ENCODE measurements around the gene TNFRSF6B. TPM values are rescaled to one million over a fixed set of nuclear protein-coding genes. Genes with fewer than 3 reads are reported as not detected.
A peak's percentile ranks its signal among the peaks of the same experiment; 100 is the strongest.

The TNFRSF6B gene
- total RNA-seq, 5 donors from 2014 or later (not counting 1 experiment from before 2014, with no cell fraction given), result 0.37 to 1.5 (median 0.91) TPM; not detected in 1

DNA sequence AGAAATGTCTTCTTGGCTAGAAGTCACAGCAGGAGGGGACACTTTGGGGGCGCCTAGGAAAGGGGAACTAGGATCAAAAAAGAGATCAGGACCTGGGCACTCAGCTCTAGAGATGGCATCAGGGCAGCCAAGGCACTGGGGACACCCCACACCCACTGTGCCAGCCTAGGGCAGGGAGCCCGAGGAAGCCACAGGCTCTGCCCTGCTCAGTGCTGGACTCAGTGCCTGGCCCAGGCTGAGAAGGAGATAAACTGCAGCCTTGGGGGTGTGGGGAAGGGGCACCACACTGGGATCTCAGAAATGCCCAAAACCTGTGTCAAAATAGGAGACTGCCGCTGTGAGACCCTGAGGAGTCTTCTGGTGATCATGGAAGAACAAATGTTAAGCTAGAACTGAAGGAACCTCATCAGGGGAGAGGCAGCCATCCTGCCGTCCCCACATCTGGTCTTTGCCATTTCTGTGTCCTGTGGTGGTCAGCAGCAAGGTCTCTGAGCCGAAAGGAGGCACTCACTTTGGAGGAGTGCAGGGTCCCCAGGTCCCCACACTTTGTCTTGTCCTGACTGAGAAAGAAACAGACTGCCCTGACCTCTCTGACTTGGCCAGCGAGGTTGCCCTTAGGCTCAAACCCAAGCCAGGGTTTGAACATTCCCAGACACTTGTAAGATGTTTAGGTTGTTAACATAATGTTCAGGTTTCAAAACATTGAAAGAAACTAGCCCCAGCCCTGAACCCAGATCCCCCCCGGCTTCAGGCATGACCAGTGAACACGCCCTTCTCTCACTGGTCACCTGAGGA is 9.0 kb downstream of the TNFRSF6B start:
- H3K4me3 Mint-ChIP-seq, result peak overlapping the region; percentile 34 to 88 (median 43)
- peaks cover 20 to 35% of the 10 kb centered on the region in 2 donors for H3K36me3 ChIP-seq (ENCODE audit: control insufficient read depth in 2 of 2, extremely low read depth in 1 of 2, insufficient read depth in 1 of 2, low read length in 1 of 2)
- ChIA-PET CTCF (interaction anchor here in 1 of 2 donors (0.7 to 1.1 kb wide), 2 partner anchors 73 to 352 kb away, joined by 3 read pairs; no protein-coding TSS in a partner anchor), POLR2A (no interaction called here)
- H3K36me3 Mint-ChIP-seq, result peaks cover 13% of the 10 kb centered on the region
- H3K4me1 ChIP-seq (ENCODE audit: control insufficient read depth in 1 of 2, extremely low read depth in 1 of 2, insufficient read depth in 2 of 2, low read length in 2 of 2), result peaks cover 10 to 59% of the 10 kb centered on the region in 2 experiments
- H3K27ac ChIP-seq (ENCODE audit: low read length), result no peak overlapping the region
- H3K27me3 Mint-ChIP-seq, result no peaks in the 10 kb centered on the region
- WGBS (ENCODE audit: insufficient coverage), result 94% methylated on average over 7 of the region's 8 CpGs
- H3K27me3 ChIP-seq (replicated peaks in 1 of 2; ENCODE audit: control insufficient read depth in 2 of 2, extremely low read depth in 1 of 2, insufficient read depth in 2 of 2, low read length in 1 of 2), result no peaks in the 10 kb centered on the region
- H3K4me3 ChIP-seq (ENCODE audit: control insufficient read depth in 1 of 2, extremely low read depth in 1 of 2, low read length in 1 of 2), result no peak overlapping the region
- peaks cover 24 to 47% (median 30%) of the 10 kb centered on the region in 3 donors for H3K4me1 Mint-ChIP-seq
- H3K9me3 ChIP-seq, result no peaks in the 10 kb centered on the region
- no peak for ATAC-seq (replicated peaks in 1 of 4)
- no peaks in the 10 kb centered on the region for H3K9me3 Mint-ChIP-seq
- no peak for DNase-seq
- H3K27ac Mint-ChIP-seq, result peak overlapping the region in 1 of 2 donors; percentile 28

DNA sequence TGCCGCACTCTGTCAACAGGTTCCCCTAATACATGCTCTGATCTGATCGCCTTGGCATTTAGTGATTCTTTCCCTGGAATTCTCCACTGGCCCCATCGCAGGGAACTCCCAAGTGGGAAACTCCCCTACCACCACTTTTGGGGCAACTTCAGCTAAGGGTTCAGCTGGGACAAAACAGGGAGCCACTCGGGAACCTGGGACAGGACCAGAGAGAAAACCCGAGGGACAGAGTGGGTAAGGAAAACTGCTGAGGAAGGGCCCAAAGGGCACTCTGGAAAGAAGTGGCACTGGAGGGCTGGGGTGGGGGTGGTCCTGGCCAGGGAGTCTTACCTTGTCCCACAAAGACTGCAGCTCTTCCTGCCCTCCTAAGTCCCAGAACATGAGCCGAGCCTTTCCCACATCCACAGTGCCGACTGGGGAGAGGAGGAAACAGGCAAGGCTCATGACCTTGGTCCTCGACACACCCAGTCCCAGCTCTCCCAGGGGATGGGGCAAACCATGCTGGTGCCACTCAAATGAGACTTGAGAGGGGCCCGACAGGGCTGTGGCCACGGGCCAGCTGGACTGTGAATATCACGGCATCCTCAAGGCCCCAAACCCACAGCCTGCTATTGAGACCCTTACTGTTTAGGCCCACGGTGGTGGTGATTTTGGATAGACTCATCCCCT is 9.7 kb downstream of the TNFRSF6B start:
- peaks cover 13 to 56% of the 10 kb centered on the region in 2 experiments for H3K4me1 ChIP-seq (ENCODE audit: control insufficient read depth in 1 of 2, extremely low read depth in 1 of 2, insufficient read depth in 2 of 2, low read length in 2 of 2)
- Mint-ChIP-seq H3K9me3 (no peaks in the 10 kb centered on the region), H3K4me3 (peak overlapping the region; percentile 86 to 88 (median 87)), H3K4me1 (peaks cover 31 to 50% (median 35%) of the 10 kb centered on the region in 3 donors), H3K27me3 (no peaks in the 10 kb centered on the region), H3K36me3 (peaks cover 20% of the 10 kb centered on the region), H3K27ac (peak overlapping the region; percentile 56 to 84)
- H3K27ac ChIP-seq (ENCODE audit: low read length), result peak overlapping the region; percentile 55
- no peak for ATAC-seq (replicated peaks in 1 of 4)
- ChIA-PET POLR2A (no interaction called here), CTCF (interaction anchor here in 1 of 2 donors (0.7 to 1.1 kb wide), 2 partner anchors 74 to 351 kb away, joined by 3 read pairs; no protein-coding TSS in a partner anchor)
- H3K36me3 ChIP-seq (ENCODE audit: control insufficient read depth in 2 of 2, extremely low read depth in 1 of 2, insufficient read depth in 1 of 2, low read length in 1 of 2), result peaks cover 22 to 42% of the 10 kb centered on the region in 2 donors
- no peak overlapping the region for H3K4me3 ChIP-seq (ENCODE audit: control insufficient read depth in 1 of 2, extremely low read depth in 1 of 2, low read length in 1 of 2)
- no peaks in the 10 kb centered on the region for H3K27me3 ChIP-seq (replicated peaks in 1 of 2; ENCODE audit: control insufficient read depth in 2 of 2, extremely low read depth in 1 of 2, insufficient read depth in 2 of 2, low read length in 1 of 2)
- H3K9me3 ChIP-seq, result no peaks in the 10 kb centered on the region
- DNase-seq, result no peak
- 95% methylated on average over 4 of the region's 12 CpGs for WGBS (ENCODE audit: insufficient coverage)

DNA sequence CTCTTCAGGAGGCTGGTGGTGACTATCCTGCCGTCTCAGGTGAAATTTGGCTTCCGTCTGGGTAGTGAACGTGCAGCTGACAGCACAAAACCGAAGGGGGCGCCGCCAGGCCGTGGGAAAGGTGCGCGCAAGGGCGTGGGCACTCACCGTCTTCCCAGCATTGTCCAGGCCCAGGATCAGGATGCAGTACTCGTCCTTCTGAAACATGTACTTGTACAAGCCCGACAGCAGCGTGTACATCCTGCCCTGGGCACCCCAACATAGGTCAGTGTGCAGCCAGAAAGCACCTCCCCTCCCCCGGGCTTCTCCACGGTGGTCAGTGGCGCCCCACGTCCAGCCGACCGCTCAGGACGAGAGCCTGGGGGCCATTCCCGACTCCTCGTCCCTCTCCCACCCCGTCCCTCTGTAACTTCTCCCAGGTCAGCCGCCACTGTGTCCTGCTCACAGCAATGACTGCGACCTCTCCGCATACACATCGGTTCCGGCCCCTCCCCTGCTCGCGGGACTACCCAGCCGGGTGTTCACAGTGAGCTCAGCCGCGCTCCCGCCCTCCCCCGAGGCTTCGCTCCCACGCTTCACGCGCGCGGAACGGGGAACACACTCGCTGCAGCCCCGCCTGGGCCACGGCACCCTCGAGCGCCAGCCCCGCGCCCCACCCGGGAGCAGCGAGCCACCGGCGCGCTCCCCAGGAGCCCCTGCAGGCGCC is 10.6 kb downstream of the TNFRSF6B start:
- H3K4me1 Mint-ChIP-seq, result peaks cover 38 to 52% (median 40%) of the 10 kb centered on the region in 3 donors
- no peaks in the 10 kb centered on the region for H3K27me3 Mint-ChIP-seq
- Histone ChIP-seq H3K27ac (ENCODE audit: low read length) (peak overlapping the region; percentile 55), H3K4me1 (ENCODE audit: control insufficient read depth in 1 of 2, extremely low read depth in 1 of 2, insufficient read depth in 2 of 2, low read length in 2 of 2) (peaks cover 13 to 53% of the 10 kb centered on the region in 2 experiments), H3K27me3 (replicated peaks in 1 of 2; ENCODE audit: control insufficient read depth in 2 of 2, extremely low read depth in 1 of 2, insufficient read depth in 2 of 2, low read length in 1 of 2) (no peaks in the 10 kb centered on the region), H3K4me3 (ENCODE audit: control insufficient read depth in 1 of 2, extremely low read depth in 1 of 2, low read length in 1 of 2) (peak overlapping the region; percentile 70 to 80), H3K36me3 (ENCODE audit: control insufficient read depth in 2 of 2, extremely low read depth in 1 of 2, insufficient read depth in 1 of 2, low read length in 1 of 2) (peaks cover 25 to 50% of the 10 kb centered on the region in 2 donors), H3K9me3 (no peaks in the 10 kb centered on the region)
- ChIA-PET POLR2A (interaction anchor here in 1 of 2 donors (1.0 kb wide), 1 partner anchor 29 kb away, joined by 3 read pairs; the partner anchor contains the start of gene LIME1), CTCF (interaction anchor here in 1 of 2 donors (1.1 to 1.6 kb wide), 4 partner anchors 30 to 169 kb away, joined by 3 to 20 read pairs (median 9); partner anchors contain the start of genes LIME1, PTK6 and RTEL1)
- no peaks in the 10 kb centered on the region for H3K9me3 Mint-ChIP-seq
- H3K27ac Mint-ChIP-seq, result peak overlapping the region; percentile 56 to 84
- WGBS (ENCODE audit: insufficient coverage), result under 1% methylated on average over 56 of the region's 56 CpGs
- ATAC-seq (replicated peaks in 1 of 4) (peak; percentile 51 to 66 (median 56)), DNase-seq (peak in 34 of 35 experiments; percentile 41 to 79 (median 61))
- H3K36me3 Mint-ChIP-seq, result peaks cover 23% of the 10 kb centered on the region
- peak overlapping the region; percentile 86 to 88 (median 87) for H3K4me3 Mint-ChIP-seq

GRCh38 chr20:63707558-63708300 is 11.3 kb downstream of the TNFRSF6B start, which contains the start of the genes ARFRP1 and ZGPAT:
TSS of gene ARFRP1 (minus strand) at chr20:63707976. CDS start at chr20:63707091, 885 bp downstream.
TSS of gene ZGPAT (plus strand) at chr20:63708039. CDS start at chr20:63708581, 542 bp downstream.
- CTCF ChIA-PET, result interaction anchor here in 1 of 2 donors (0.6 to 1.6 kb wide), 6 partner anchors 29 to 170 kb away, joined by 3 to 20 read pairs (median 7); partner anchors contain the start of genes LIME1, PTK6, RTEL1 and TPD52L2
- Mint-ChIP-seq H3K36me3 (peaks cover 31% of the 10 kb centered on the region), H3K4me3 (peak within 1 kb of the TSS; percentile 86 to 88 (median 87)), H3K27ac (peak within 1 kb of the TSS; percentile 66 to 84), H3K27me3 (no peaks in the 10 kb centered on the region), H3K4me1 (peaks cover 45 to 54% (median 47%) of the 10 kb centered on the region in 3 donors), H3K9me3 (no peaks in the 10 kb centered on the region)
- DNase-seq (peak; percentile 69 to 93 (median 77)), ATAC-seq (replicated peaks in 1 of 4) (peak; percentile 87 to 92 (median 92))
- Histone ChIP-seq H3K9me3 (no peaks in the 10 kb centered on the region), H3K36me3 (ENCODE audit: control insufficient read depth in 2 of 2, extremely low read depth in 1 of 2, insufficient read depth in 1 of 2, low read length in 1 of 2) (peaks cover 23 to 54% of the 10 kb centered on the region in 2 donors), H3K4me1 (ENCODE audit: control insufficient read depth in 1 of 2, extremely low read depth in 1 of 2, insufficient read depth in 2 of 2, low read length in 2 of 2) (peaks cover 13 to 51% of the 10 kb centered on the region in 2 experiments), H3K4me3 (ENCODE audit: control insufficient read depth in 1 of 2, extremely low read depth in 1 of 2, low read length in 1 of 2) (peak within 1 kb of the TSS; percentile 70 to 82), H3K27ac (ENCODE audit: low read length) (peak within 1 kb of the TSS; percentile 55), H3K27me3 (replicated peaks in 1 of 2; ENCODE audit: control insufficient read depth in 2 of 2, extremely low read depth in 1 of 2, insufficient read depth in 2 of 2, low read length in 1 of 2) (no peaks in the 10 kb centered on the region)
- POLR2A ChIA-PET, result interaction anchor here in 1 of 2 donors (0.6 to 1.0 kb wide), 3 partner anchors 28 to 358 kb away, joined by 3 read pairs; partner anchors contain the start of genes HELZ2 and LIME1
- WGBS (ENCODE audit: insufficient coverage), result under 1% methylated on average over 97 of the region's 98 CpGs
